Chondrocyte (in vitro differentiated cells): ENCODE data around the gene MDN1. TPM values are rescaled to one million over a fixed set of nuclear protein-coding genes. Genes with fewer than 3 reads are reported as not detected.

ENCODE experiments used
- DNase-seq: peaks from one replicate; pipeline ENCODE4 v3.0.0; 2021; ENCODE audit warnings: mixed read lengths, low spot score
- H3K27ac Mint-ChIP-seq: one replicate; pipeline ENCODE4 v1.8.0; 2021; ENCODE audit warnings: mild to moderate bottlenecking, moderate library complexity, mixed read lengths; ENCODE audit not compliant: unreplicated experiment
- H3K27me3 Mint-ChIP-seq: 2 replicates; pipeline ENCODE4 v1.8.0; 2021; ENCODE audit warnings: low read depth, mixed read lengths
- H3K36me3 Mint-ChIP-seq: 2 replicates; pipeline ENCODE4 v1.8.0; 2021; ENCODE audit warnings: low read depth, mixed read lengths
- H3K4me1 Mint-ChIP-seq: 2 replicates; pipeline ENCODE4 v1.8.0; 2021; ENCODE audit warnings: low read depth, mild to moderate bottlenecking, mixed read lengths
- H3K4me3 Mint-ChIP-seq: one replicate; pipeline ENCODE4 v1.8.0; 2021; ENCODE audit warnings: mild to moderate bottlenecking, moderate library complexity, mixed read lengths; ENCODE audit not compliant: unreplicated experiment
- H3K9me3 Mint-ChIP-seq: 2 replicates; pipeline ENCODE4 v1.8.0; 2021; ENCODE audit warnings: low read depth, mixed read lengths
- total RNA-seq: library from RNA; stranded (reverse); gene quantifications from 3 replicates; pipeline ENCODE4 v1.2.1, GENCODE V29; 2021
- TF ChIP-seq, protein P1 (sequence below): fragments of 200-600 bp; sonication (generic); IDR thresholded peaks from 2 replicates; pipeline ENCODE4 v1.5.0; 2021; ENCODE audit warnings: antibody characterized with exemption, mild to moderate bottlenecking, moderate library complexity

Gene MDN1
- total RNA-seq, 1 donor from 2014 or later, result 35.8 TPM

- no peak for DNase-seq
- Mint-ChIP-seq H3K36me3 (no peaks in the 10 kb centered on the region), H3K4me3 (no peak overlapping the region), H3K27ac (no peak overlapping the region), H3K27me3 (no peaks in the 10 kb centered on the region), H3K4me1 (no peaks in the 10 kb centered on the region), H3K9me3 (no peaks in the 10 kb centered on the region)
- TF ChIP-seq, protein P1, sequence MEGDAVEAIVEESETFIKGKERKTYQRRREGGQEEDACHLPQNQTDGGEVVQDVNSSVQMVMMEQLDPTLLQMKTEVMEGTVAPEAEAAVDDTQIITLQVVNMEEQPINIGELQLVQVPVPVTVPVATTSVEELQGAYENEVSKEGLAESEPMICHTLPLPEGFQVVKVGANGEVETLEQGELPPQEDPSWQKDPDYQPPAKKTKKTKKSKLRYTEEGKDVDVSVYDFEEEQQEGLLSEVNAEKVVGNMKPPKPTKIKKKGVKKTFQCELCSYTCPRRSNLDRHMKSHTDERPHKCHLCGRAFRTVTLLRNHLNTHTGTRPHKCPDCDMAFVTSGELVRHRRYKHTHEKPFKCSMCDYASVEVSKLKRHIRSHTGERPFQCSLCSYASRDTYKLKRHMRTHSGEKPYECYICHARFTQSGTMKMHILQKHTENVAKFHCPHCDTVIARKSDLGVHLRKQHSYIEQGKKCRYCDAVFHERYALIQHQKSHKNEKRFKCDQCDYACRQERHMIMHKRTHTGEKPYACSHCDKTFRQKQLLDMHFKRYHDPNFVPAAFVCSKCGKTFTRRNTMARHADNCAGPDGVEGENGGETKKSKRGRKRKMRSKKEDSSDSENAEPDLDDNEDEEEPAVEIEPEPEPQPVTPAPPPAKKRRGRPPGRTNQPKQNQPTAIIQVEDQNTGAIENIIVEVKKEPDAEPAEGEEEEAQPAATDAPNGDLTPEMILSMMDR, result no peak
Observed at GRCh38 chr6:89807581-89807980, 12.0 kb downstream of the MDN1 start.

DNA sequence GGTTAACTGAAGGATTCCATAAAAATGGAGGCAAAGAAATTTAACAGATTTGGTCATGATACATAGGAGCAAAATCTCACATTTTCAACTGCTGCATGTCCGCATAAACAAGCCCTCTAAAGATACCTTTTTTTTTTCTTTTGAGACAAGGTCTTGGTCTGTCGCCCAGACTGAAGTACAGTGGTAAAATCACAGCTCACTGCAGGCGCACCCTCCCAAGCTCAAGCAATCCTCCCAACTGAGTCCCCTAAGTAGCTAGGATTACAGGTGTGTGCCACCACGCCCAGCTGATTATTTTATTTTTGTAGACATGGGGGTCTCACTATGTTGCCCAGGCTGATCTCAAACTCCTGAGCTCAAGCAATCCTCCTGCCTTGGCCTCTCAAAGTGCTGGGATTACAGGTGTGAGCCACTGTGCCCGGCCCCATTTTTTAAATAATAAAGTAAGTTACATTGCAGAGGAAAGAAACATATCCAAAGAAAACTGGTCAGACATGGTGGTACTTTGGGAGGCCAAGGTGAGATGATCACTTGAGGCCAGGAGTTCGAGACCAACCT is 13.7 kb downstream of the MDN1 start:
- H3K27me3 Mint-ChIP-seq, result no peaks in the 10 kb centered on the region
- DNase-seq, result no peak
- H3K36me3 Mint-ChIP-seq, result peaks cover 1% of the 10 kb centered on the region
- no peaks in the 10 kb centered on the region for H3K9me3 Mint-ChIP-seq
- TF ChIP-seq, protein P1, result no peak
- no peak overlapping the region for H3K4me3 Mint-ChIP-seq
- H3K4me1 Mint-ChIP-seq, result no peaks in the 10 kb centered on the region
- no peak overlapping the region for H3K27ac Mint-ChIP-seq

- Mint-ChIP-seq H3K4me3 (no peak overlapping the region), H3K27ac (no peak overlapping the region), H3K4me1 (no peaks in the 10 kb centered on the region), H3K27me3 (no peaks in the 10 kb centered on the region), H3K9me3 (no peaks in the 10 kb centered on the region), H3K36me3 (peaks cover 3% of the 10 kb centered on the region)
- DNase-seq, result no peak
- TF ChIP-seq, protein P1, result no peak
Observed at GRCh38 chr6:89803271-89803670, 16.3 kb downstream of the MDN1 start.

- H3K27ac Mint-ChIP-seq, result no peak overlapping the region
- H3K36me3 Mint-ChIP-seq, result peaks cover 3% of the 10 kb centered on the region
- TF ChIP-seq, protein P1, result no peak
- no peaks in the 10 kb centered on the region for H3K27me3 Mint-ChIP-seq
- peaks cover 3% of the 10 kb centered on the region for H3K4me1 Mint-ChIP-seq
- no peak for DNase-seq
- no peak overlapping the region for H3K4me3 Mint-ChIP-seq
- H3K9me3 Mint-ChIP-seq, result no peaks in the 10 kb centered on the region
Observed at GRCh38 chr6:89799756-89800155, 19.8 kb downstream of the MDN1 start.

GRCh38 chr6:89799096-89799495 is 20.5 kb downstream of the MDN1 start:
- TF ChIP-seq, protein P1, result no peak
- no peak overlapping the region for H3K4me3 Mint-ChIP-seq
- no peaks in the 10 kb centered on the region for H3K27me3 Mint-ChIP-seq
- H3K9me3 Mint-ChIP-seq, result no peaks in the 10 kb centered on the region
- H3K36me3 Mint-ChIP-seq, result peaks cover 3% of the 10 kb centered on the region
- no peak for DNase-seq
- H3K4me1 Mint-ChIP-seq, result peaks cover 4% of the 10 kb centered on the region
- H3K27ac Mint-ChIP-seq, result no peak overlapping the region
